GM21619 (cell line): Measurements from ENCODE around the gene WDFY4.
A peak's percentile ranks its signal among the peaks of the same experiment; 100 is the strongest.

ENCODE experiments used
- ATAC-seq: cut with Tn5 transposase; IDR thresholded peaks from one replicate; pipeline ENCODE4 v1.9.1; 2021; ENCODE audit not compliant: unreplicated experiment

Gene WDFY4

GRCh38 chr10:48740015-48740707, 55.5 kb downstream of the WDFY4 start:
- no peak for ATAC-seq

- ATAC-seq, result no peak
Measured at GRCh38 chr10:48740988-48741387, 56.3 kb downstream of the WDFY4 start.

DNA sequence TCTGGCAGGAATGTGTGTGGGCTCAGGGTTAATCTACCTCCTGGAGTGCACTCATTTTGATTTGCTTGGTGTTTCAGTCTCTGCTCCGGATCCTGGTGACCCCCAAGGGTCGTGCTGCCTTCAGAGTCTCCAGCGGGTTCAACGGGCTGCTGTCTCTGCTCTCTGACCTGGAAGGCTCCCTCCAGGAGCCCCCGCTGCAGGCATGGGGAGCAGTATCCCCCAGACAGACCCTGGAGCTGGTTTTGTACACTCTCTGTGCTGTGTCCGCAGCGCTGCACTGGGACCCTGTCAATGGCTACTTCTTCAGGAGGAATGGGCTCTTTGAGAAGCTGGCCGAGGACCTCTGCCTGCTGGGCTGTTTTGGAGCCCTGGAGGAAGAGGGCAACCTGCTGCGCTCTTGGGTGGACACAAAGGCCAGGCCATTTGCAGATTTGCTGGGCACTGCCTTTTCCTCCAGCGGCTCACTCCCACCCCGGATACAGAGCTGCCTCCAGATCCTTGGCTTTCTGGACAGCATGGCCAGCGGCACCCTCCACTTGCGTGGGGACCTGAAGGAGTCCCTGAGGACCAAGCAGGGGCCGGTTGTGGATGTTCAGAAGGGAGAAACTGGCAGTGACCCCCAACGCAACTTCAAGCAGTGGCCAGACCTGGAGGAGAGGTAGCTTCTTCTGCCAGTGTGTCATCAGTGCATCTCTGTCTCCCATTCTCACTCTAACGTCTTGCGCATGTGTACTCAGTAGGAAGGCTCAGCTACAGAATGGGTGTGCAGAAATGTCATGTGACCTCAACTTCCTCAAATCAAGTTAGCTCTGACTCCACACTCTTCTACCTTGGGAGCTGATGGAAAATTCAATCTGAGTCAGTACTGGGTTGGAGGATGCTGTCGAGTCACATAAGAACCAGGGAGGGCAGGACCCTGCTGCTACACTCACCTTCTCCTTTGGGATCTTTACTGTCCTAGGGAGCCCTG, 58.5 kb downstream of the WDFY4 start:
- ATAC-seq, result no peak

DNA sequence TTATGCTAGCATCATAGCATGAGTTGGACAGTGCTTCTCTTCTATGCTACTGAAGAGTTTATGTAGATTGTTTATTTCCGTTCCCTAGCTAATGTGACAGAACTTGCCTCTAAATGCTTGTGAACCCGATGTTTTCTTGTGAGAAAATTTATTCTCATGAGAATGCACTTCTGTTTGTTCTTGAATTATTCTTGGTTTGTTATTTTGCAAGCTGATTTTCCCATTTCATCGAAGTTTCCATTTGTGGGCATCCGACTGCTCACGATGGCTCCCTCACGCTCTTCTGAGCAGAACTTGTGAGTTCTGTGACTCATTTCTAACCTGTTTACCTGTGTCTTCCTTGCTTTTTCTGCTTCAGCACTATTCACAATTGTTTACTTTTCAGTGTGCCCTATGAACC, 59.9 kb downstream of the WDFY4 start:
- peak; percentile 47 for ATAC-seq

DNA sequence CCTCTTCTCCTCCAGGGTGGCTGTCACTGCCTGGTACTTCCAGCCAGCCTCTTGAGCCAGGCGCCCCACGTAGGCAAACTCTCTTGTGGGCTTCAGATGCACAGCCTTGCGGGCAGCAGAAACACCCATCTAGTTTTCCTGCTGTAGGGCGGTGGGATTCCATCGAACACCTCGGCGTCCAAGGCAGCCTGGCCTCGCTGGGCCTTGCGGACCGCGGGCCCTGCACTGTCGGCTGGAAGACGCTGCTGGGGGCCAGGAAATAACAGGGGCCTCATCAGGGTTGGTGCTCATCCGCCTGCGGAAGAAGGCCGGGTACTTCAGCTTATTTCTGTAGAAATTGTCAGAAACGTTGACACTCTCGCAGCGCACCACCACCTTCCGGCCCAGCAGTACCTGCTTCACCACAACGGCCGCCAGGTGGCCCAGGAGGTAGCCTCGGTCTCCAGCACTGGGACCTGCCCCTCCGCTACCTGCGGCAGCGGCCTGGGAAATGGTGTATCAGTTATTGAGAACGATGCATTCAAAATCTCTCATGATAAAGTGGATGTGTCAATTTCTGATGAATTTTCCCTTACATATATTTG, 61.1 kb downstream of the WDFY4 start:
- ATAC-seq, result no peak

- no peak for ATAC-seq
Measured at GRCh38 chr10:48748573-48748972, 63.9 kb downstream of the WDFY4 start.

GRCh38 chr10:48749254-48749787, 64.6 kb downstream of the WDFY4 start:
- ATAC-seq, result no peak

DNA sequence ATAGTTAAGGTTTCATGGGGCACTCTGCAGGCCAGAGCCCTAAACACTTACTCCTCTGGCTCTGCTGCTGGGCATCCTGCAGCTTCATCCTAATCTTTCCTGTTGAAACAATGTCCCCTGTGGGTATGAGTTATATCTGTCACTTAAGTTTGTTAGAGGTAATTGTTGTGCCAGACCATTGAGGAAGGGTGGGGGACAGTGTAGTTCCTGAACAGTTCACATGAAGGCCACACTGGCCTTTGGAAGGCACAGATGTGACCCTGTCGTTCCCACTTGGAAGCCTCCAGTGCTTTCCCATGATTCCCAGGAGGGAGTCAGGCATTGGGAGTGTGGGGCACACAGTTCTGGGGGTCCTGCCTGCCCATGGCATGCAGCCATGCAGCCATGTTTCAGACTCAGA, 65.3 kb downstream of the WDFY4 start:
- ATAC-seq, result no peak

DNA sequence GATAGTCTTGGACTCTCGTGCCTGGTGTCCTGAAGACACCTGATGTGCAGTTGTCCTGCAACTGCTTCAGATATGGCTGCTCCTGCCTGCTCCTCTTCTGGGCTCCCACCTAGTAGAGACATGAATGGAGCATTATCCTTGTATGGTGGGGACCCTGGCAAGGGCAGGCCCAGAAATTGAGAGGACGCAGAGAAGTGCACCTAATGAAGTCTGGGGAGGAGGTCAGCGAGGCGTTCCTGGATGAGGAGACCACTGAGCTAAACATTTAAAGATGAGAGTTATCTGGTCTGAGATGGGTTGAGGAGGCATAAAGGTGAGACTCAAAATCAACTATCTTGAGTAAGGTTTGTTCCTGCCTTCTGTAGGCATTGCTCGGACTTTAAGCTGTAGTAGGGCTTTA, 66.3 kb downstream of the WDFY4 start:
- no peak for ATAC-seq

- no peak for ATAC-seq
Measured at GRCh38 chr10:48751730-48752129, 67.1 kb downstream of the WDFY4 start.

GRCh38 chr10:48758411-48758810, 73.7 kb downstream of the WDFY4 start:
- ATAC-seq, result no peak

GRCh38 chr10:48759113-48759901, 74.6 kb downstream of the WDFY4 start:
- ATAC-seq, result peak; percentile 91

GRCh38 chr10:48760983-48761382, 76.3 kb downstream of the WDFY4 start:
- no peak for ATAC-seq

DNA sequence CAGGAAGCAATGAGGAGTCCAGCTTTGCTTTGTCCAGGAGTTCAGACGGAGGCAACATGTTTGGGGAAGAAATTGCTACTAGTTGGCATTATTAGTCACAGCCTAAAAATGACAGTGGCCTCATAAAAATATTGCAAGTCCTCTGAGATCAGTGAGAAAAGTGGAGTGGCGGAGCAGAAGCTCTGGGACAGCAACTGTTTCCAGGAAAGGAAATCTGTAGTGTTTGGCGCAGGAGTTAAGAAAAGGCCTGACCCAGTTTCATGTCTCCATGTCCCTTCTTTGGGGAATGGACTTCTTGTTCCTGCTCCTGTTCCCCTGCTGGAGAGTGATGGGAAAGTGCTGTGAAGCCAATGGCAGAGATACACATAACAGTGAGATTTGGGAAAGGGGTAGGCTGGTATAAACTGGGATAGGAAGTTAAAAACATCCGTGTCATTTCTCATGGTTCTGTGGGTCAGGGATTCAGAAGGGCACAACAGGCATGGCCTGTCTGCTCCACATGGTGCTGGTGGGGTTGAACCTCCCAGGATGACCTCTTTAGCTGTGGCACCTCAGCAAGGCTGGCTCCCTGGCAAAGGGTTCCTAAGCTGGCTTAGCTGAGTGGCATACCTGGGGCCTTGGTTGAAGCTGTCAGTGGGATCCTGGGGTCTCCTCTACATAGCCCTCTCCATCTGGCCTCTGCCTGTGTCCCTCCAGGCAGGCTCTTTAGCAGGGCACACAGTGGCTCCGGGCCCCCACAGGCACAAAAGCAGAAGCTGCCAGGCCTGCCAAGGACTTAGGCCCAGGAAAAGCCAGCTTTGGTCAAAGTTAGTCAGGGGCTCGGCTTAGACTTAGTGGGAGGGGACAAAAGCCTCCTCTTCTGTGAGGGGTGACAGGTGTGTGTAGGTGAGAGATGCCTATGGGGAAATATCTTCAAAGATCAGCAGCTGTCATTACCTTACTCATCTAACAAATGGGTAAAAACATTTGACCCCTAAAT, 77.7 kb downstream of the WDFY4 start:
- ATAC-seq, result no peak

DNA sequence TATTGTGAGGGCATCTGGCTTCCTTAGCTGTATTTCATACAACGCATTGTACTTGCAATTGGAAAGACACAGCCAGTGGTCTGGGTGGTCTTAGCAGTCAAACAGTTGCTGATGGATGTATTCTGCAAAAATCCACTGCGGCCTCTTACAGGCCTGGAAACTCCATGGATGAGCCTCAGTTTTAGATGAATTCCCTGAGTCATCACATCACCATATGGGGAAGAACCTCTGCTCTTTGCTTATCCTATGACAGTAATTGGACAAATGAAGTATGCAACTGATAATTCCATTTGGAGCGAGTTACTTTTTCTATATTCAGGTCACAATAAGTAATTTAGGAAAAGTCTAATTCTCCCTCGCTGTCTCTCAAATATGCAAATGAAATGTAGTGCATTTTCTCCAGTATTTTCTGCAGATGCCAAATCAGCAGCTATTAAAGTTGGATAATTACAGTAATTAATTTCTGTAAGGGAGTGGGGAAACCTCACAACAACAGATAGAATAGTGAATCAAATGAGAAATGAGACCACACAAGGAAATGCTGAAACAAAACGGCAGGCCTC, 78.8 kb downstream of the WDFY4 start:
- ATAC-seq, result no peak

- ATAC-seq, result no peak
Measured at GRCh38 chr10:48764486-48764885, 79.8 kb downstream of the WDFY4 start.

- ATAC-seq, result no peak
Measured at GRCh38 chr10:48765039-48765438, 80.4 kb downstream of the WDFY4 start.

- ATAC-seq, result no peak
Measured at GRCh38 chr10:48765527-48765926, 80.9 kb downstream of the WDFY4 start.
